ENCODE measurements around the gene LIPA.

DNA sequence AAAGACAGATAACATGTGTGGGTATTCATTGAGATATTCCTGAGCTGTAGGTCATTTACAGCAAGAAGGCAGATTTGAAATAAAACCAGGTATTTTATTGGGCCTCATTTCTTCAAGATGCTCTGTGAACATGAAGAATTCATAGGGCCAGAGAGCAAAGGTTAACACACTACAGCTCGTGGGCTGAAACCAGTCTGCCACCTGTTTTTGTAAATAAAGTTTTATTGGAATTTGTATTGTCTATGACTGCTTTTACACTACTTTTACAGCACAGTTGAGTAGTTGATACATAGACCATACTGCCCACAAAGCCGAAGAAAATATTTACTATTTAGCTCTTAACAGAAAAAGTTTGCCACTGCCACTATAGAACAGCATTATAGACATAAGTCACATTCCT, 22.1 kb upstream of the LIPA start:
- TF ChIP-seq POLR2A (IDR thresholded peaks at IDR 0.05; ENCODE audit: low read length) (no peak), GATA1 (IDR thresholded peaks at IDR 0.05; ENCODE audit: low read depth, low read length) (no peak)
